Stimulated activated CD8-positive, alpha-beta memory T cell treated with anti-CD3 and anti-CD28 coated beads, Interleukin-4, amount 100 ng/mL, for 48 hours (primary cell): Measurements from ENCODE around the gene KIF23.
A peak's percentile ranks its signal among the peaks of the same experiment; 100 is the strongest.

Experiments used
- DNase-seq: peaks from one replicate; pipeline ENCODE4 v3.0.0-alpha.2; 2020

The KIF23 gene

GRCh38 chr15:69468241-69469121, 54.3 kb downstream of the KIF23 start:
- DNase-seq, result peak; percentile 82

- DNase-seq, result no peak
These were observed 55.5 kb downstream of the KIF23 start for GRCh38 chr15:69469467-69470201.

GRCh38 chr15:69472046-69472445, 57.9 kb downstream of the KIF23 start:
- DNase-seq, result no peak

- DNase-seq, result no peak
These were observed 58.4 kb downstream of the KIF23 start for GRCh38 chr15:69472562-69472961.

- DNase-seq, result no peak
These were observed 60.1 kb downstream of the KIF23 start for GRCh38 chr15:69474291-69474690.

GRCh38 chr15:69474846-69475455, 60.8 kb downstream of the KIF23 start:
- no peak for DNase-seq

- peak; percentile 89 for DNase-seq
These were observed 61.7 kb downstream of the KIF23 start for GRCh38 chr15:69475769-69476358.

- no peak for DNase-seq
These were observed 62.7 kb downstream of the KIF23 start for GRCh38 chr15:69476704-69477473.

- DNase-seq, result peak; percentile 74
These were observed 64.2 kb downstream of the KIF23 start for GRCh38 chr15:69478259-69478781.

GRCh38 chr15:69479081-69479480, 64.9 kb downstream of the KIF23 start:
- no peak for DNase-seq

GRCh38 chr15:69479971-69480370, 65.8 kb downstream of the KIF23 start:
- DNase-seq, result no peak

- DNase-seq, result no peak
These were observed 66.8 kb downstream of the KIF23 start for GRCh38 chr15:69480932-69481331.

- DNase-seq, result no peak
These were observed 68.6 kb downstream of the KIF23 start for GRCh38 chr15:69482686-69483256.

GRCh38 chr15:69484837-69485236, 70.7 kb downstream of the KIF23 start:
- DNase-seq, result no peak

GRCh38 chr15:69486481-69487110, 72.4 kb downstream of the KIF23 start:
- no peak for DNase-seq

GRCh38 chr15:69489073-69489571, 75.0 kb downstream of the KIF23 start:
- no peak for DNase-seq

- DNase-seq, result no peak
These were observed 76.3 kb downstream of the KIF23 start for GRCh38 chr15:69490356-69491037.

GRCh38 chr15:69491038-69491505, 76.9 kb downstream of the KIF23 start:
- no peak for DNase-seq

- DNase-seq, result no peak
These were observed 79.3 kb downstream of the KIF23 start for GRCh38 chr15:69493406-69493805.

GRCh38 chr15:69496001-69496400, 81.9 kb downstream of the KIF23 start:
- no peak for DNase-seq
